ENCODE measurements around the gene CSH2. TPM values are rescaled to one million over a fixed set of nuclear protein-coding genes. Genes with fewer than 3 reads are reported as not detected.

Gene CSH2
- total and polyA plus RNA-seq, 8 donors, result not detected

DNA sequence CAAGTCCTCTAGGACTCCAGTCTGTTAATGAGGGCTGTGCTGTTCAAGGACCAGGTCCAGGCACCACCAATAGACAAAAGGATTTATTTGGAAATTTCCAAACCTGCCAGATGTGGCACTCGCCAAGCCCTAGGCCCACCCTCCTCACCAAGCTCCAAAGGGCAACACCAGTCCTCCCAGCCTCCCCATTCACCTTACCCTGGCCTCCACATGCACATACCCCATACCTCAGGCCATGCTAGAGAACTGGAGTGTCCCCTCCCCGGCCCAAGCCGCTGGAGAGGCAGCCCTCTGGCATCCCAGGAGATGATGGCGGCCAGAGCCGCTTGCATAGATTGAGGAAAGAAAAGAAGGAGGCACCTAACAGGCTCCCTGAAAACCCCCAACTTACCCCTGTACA is 41.5 kb downstream of the CSH2 start:
- intact Hi-C loops (cut with DNase I), result no loop called here
- TF ChIP-seq, protein P1, sequence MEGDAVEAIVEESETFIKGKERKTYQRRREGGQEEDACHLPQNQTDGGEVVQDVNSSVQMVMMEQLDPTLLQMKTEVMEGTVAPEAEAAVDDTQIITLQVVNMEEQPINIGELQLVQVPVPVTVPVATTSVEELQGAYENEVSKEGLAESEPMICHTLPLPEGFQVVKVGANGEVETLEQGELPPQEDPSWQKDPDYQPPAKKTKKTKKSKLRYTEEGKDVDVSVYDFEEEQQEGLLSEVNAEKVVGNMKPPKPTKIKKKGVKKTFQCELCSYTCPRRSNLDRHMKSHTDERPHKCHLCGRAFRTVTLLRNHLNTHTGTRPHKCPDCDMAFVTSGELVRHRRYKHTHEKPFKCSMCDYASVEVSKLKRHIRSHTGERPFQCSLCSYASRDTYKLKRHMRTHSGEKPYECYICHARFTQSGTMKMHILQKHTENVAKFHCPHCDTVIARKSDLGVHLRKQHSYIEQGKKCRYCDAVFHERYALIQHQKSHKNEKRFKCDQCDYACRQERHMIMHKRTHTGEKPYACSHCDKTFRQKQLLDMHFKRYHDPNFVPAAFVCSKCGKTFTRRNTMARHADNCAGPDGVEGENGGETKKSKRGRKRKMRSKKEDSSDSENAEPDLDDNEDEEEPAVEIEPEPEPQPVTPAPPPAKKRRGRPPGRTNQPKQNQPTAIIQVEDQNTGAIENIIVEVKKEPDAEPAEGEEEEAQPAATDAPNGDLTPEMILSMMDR (IDR thresholded peaks at IDR 0.05), result no peak
- H3K4me1 ChIP-seq, result peaks cover 0 to 16% (median 13%) of the 10 kb centered on the region in 3 donors
- no peak for DNase-seq
- FAIRE-seq, result no peak
- 79 to 83% methylated on average over 5 of the region's 5 CpGs for WGBS, 2 donors
- no peak overlapping the region for H3K4me3 ChIP-seq
- peaks cover 0 to 67% (median 55%) of the 10 kb centered on the region in 3 donors for H3K36me3 ChIP-seq
- no peak for ATAC-seq
- H3K27me3 ChIP-seq, result no peaks in the 10 kb centered on the region
- H3K27ac ChIP-seq, result no peak overlapping the region
- no peaks in the 10 kb centered on the region for H3K9me3 ChIP-seq

DNA sequence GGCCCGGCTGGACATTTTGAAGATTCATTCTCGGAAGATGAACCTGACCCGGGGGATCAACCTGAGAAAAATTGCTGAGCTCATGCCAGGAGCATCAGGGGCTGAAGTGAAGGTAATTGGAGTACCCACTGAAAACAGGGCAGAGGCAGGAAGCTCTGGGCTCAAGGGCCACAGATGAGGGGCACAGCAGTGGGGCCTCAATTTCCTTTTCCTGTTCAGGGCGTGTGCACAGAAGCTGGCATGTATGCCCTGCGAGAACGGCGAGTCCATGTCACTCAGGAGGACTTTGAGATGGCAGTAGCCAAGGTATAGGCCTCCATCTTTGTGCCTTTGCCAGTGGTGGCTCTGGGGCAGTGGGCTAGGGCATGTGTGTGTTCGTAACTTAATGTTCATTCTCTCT is 42.0 kb downstream of the CSH2 start:
- 75 to 82% methylated on average over 8 of the region's 8 CpGs for WGBS, 2 donors
- intact Hi-C loops (cut with DNase I), result no loop called here
- FAIRE-seq (no peak), ATAC-seq (no peak), DNase-seq (no peak)
- H3K4me1 ChIP-seq, result peaks cover 0 to 16% (median 13%) of the 10 kb centered on the region in 3 donors
- no peak overlapping the region for H3K4me3 ChIP-seq
- no peaks in the 10 kb centered on the region for H3K27me3 ChIP-seq
- peaks cover 0 to 67% (median 55%) of the 10 kb centered on the region in 3 donors for H3K36me3 ChIP-seq
- no peak overlapping the region for H3K27ac ChIP-seq
- no peaks in the 10 kb centered on the region for H3K9me3 ChIP-seq
- TF ChIP-seq, protein P1 (IDR thresholded peaks at IDR 0.05), result no peak

DNA sequence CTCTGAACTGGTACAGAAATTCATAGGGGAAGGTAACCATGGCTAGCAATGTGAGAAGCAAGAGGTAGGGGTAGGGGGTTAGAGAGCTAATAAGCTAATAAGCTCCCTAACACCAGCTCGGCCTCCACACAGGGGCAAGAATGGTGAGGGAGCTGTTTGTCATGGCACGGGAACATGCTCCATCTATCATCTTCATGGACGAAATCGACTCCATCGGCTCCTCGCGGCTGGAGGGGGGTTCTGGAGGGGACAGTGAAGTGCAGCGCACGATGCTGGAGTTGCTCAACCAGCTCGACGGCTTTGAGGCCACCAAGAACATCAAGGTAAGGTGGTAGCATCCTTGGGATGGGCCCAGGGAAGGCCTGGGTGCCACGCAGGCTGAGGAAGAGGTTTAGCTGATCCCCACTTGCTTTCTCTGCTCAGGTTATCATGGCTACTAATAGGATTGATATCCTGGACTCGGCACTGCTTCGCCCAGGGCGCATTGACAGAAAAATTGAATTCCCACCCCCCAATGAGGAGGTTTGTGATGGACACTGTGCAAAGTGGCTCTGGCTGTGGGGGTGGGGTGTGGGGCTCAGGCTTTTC is 42.5 kb downstream of the CSH2 start:
- no peaks in the 10 kb centered on the region for H3K9me3 ChIP-seq
- H3K27me3 ChIP-seq, result no peaks in the 10 kb centered on the region
- DNase-seq (no peak), FAIRE-seq (no peak), ATAC-seq (no peak)
- WGBS, 2 donors, result 74 to 81% methylated on average over 15 of the region's 15 CpGs
- peaks cover 1 to 18% (median 17%) of the 10 kb centered on the region in 3 donors for H3K4me1 ChIP-seq
- TF ChIP-seq, protein P1 (IDR thresholded peaks at IDR 0.05), result no peak
- no peak overlapping the region for H3K4me3 ChIP-seq
- H3K27ac ChIP-seq, result no peak overlapping the region
- intact Hi-C loops (cut with DNase I), result no loop called here
- H3K36me3 ChIP-seq, result peaks cover 0 to 66% (median 53%) of the 10 kb centered on the region in 3 donors

DNA sequence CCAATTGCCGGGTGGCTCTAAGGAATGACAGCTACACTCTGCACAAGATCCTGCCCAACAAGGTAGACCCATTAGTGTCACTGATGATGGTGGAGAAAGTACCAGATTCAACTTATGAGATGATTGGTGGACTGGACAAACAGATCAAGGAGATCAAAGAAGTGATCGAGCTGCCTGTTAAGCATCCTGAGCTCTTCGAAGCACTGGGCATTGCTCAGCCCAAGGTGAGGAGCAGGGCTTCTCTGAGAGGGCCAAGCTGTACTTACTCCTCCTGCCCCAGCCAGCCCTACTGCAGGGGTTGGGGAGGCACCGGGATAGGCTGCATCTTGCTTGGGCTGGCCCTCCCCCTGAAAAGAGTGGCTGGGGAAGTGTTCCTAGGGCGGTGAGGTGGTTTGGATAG is 43.2 kb downstream of the CSH2 start:
- peaks cover 0 to 60% (median 48%) of the 10 kb centered on the region in 3 donors for H3K36me3 ChIP-seq
- no peak overlapping the region for H3K4me3 ChIP-seq
- H3K4me1 ChIP-seq, result peaks cover 4 to 21% (median 21%) of the 10 kb centered on the region in 3 donors
- ATAC-seq, result no peak
- no peak for FAIRE-seq
- WGBS, 2 donors, result 87 to 95% methylated on average over 5 of the region's 5 CpGs
- no peak overlapping the region for H3K27ac ChIP-seq
- intact Hi-C loops (cut with DNase I), result no loop called here
- TF ChIP-seq, protein P1 (IDR thresholded peaks at IDR 0.05), result no peak
- H3K9me3 ChIP-seq, result no peaks in the 10 kb centered on the region
- no peak for DNase-seq
- H3K27me3 ChIP-seq, result no peaks in the 10 kb centered on the region

DNA sequence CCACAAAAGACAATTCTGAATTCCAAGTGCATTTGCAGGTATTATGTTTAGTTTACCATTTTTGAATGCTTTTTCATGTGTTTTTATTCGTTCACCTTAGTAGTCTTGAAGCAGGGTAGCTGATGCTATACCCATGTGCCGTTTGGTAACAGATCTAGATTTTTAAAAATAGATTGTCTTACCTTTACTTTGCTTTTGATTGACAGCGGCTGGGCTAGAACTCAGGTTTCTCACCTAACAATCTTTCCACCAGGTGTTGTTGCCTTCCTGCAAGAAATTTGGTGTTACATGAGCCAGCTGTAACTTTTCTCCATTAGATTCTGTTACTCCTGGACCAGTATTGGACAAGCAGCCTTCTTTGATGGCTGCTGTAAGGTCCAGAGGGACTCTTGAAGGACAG is 44.5 kb downstream of the CSH2 start:
- Histone ChIP-seq H3K4me1 (peaks cover 4 to 21% (median 21%) of the 10 kb centered on the region in 3 donors), H3K9me3 (no peaks in the 10 kb centered on the region), H3K36me3 (peaks cover 0 to 59% (median 41%) of the 10 kb centered on the region in 3 donors), H3K4me3 (no peak overlapping the region), H3K27me3 (no peaks in the 10 kb centered on the region), H3K27ac (peak overlapping the region in 1 of 4 donors; percentile 8)
- 63 to 76% methylated on average over 3 of the region's 3 CpGs for WGBS, 2 donors
- DNase-seq, result no peak
- FAIRE-seq, result no peak
- TF ChIP-seq, protein P1 (IDR thresholded peaks at IDR 0.05), result no peak
- intact Hi-C loops (cut with DNase I), result no loop called here
- ATAC-seq, result no peak
